Ovary (tissue), 3 donors: ENCODE data around the gene ATP5IF1.

Source experiments
- EP300 ChIP-seq: sonication (generic); formaldehyde crosslinking; IDR thresholded peaks from one replicate; pipeline ENCODE4 v1.6.1; 2017; ENCODE audit warnings: antibody characterized with exemption
- TF ChIP-seq, protein P1 (sequence below), 3 donors: fragments of 450-650 bp in 2 of 3; fragments of 200-600 bp in 1 of 3; IDR thresholded peaks; one replicate each; pipeline versions ENCODE4 v1.5.1 to v1.8.0; 2016 to 2022; ENCODE audit warnings: antibody characterized with exemption in 3 of 3, mild to moderate bottlenecking in 1 of 3
- donor health status: DM: no; HTN: no; CAD: no.

DNA sequence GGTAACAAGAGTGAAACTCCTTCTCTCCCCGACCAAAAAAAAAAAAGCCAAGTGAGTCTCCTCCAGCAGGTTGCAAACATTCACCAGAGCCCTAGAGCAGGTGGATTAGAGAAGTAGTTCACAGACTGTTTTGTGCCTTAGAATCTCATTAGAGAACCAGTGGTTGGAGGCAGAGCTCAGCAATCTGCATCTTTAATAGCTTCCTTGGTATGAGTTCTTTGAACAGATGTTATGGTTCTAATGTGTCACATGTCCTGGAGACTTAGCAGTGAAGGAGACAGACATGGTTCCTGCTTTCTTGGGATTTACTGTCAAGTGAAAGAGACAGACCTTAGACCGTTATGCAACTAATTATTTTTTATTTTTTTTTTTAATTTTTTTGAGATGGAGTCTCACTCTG is 50.2 kb downstream of the ATP5IF1 start:
- TF ChIP-seq EP300 = no peak
- TF ChIP-seq, protein P1, sequence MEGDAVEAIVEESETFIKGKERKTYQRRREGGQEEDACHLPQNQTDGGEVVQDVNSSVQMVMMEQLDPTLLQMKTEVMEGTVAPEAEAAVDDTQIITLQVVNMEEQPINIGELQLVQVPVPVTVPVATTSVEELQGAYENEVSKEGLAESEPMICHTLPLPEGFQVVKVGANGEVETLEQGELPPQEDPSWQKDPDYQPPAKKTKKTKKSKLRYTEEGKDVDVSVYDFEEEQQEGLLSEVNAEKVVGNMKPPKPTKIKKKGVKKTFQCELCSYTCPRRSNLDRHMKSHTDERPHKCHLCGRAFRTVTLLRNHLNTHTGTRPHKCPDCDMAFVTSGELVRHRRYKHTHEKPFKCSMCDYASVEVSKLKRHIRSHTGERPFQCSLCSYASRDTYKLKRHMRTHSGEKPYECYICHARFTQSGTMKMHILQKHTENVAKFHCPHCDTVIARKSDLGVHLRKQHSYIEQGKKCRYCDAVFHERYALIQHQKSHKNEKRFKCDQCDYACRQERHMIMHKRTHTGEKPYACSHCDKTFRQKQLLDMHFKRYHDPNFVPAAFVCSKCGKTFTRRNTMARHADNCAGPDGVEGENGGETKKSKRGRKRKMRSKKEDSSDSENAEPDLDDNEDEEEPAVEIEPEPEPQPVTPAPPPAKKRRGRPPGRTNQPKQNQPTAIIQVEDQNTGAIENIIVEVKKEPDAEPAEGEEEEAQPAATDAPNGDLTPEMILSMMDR (IDR thresholded peaks at IDR 0.05) = no peak
